GM10266 (cell line): ENCODE measurements around the gene ACIN1.
A peak's percentile ranks its signal among the peaks of the same experiment; 100 is the strongest.

ENCODE experiments used
- DNase-seq: peaks from one replicate; pipeline ENCODE4 v3.0.0; 2012; ENCODE audit errors: extremely low spot score
- TF ChIP-seq, protein P1 (sequence below): IDR thresholded peaks from 2 replicates; pipeline ENCODE4 v1.5.1; 2012; ENCODE audit warnings: mild to moderate bottlenecking, low read depth; ENCODE audit not compliant: control insufficient read depth, insufficient read depth; ENCODE audit errors: missing control alignments

Gene ACIN1

DNA sequence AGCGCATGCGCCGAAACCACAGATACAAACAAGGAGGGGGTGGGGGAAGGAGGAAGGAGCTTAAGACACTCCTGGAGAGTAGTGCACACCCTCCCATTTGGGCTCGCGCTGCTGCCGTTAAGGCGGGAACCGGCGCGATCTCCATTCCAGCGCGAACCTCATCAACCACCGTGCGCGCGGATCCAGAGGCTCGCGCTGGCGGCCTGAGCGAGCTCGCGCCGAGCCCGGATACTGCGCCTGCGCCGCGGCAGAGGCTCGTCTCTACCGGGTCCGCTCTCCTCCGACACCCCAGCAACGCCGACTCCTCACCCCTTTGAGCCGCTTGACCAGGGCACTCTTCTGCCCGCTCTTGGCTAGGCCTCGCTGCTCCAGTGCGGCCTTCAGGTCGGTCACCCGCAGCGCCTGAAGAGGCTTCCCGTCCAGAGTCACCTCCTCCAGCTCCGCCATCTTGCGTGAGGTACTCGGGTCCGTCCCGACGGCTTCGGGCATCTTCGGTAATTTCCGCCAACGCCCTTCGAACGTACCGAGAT, at the start of gene ACIN1:
Gene ACIN1, minus strand, starts transcription at position 471 of the 530 bp plus-strand sequence. Its CDS starts 24 bp downstream, at position 447.
- peak; percentile 75 for DNase-seq
- TF ChIP-seq, protein P1, sequence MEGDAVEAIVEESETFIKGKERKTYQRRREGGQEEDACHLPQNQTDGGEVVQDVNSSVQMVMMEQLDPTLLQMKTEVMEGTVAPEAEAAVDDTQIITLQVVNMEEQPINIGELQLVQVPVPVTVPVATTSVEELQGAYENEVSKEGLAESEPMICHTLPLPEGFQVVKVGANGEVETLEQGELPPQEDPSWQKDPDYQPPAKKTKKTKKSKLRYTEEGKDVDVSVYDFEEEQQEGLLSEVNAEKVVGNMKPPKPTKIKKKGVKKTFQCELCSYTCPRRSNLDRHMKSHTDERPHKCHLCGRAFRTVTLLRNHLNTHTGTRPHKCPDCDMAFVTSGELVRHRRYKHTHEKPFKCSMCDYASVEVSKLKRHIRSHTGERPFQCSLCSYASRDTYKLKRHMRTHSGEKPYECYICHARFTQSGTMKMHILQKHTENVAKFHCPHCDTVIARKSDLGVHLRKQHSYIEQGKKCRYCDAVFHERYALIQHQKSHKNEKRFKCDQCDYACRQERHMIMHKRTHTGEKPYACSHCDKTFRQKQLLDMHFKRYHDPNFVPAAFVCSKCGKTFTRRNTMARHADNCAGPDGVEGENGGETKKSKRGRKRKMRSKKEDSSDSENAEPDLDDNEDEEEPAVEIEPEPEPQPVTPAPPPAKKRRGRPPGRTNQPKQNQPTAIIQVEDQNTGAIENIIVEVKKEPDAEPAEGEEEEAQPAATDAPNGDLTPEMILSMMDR = no peak

- TF ChIP-seq, protein P1 = no peak
- DNase-seq = no peak
These were observed 49.0 kb upstream of the ACIN1 start for GRCh38 chr14:23143911-23144310.

- DNase-seq = no peak
- TF ChIP-seq, protein P1 = no peak
These were observed 47.9 kb upstream of the ACIN1 start for GRCh38 chr14:23142826-23143225.

- DNase-seq = no peak
- TF ChIP-seq, protein P1 = no peak
These were observed 46.9 kb upstream of the ACIN1 start for GRCh38 chr14:23141706-23142444.

GRCh38 chr14:23140371-23140770, 45.4 kb upstream of the ACIN1 start:
- DNase-seq = no peak
- TF ChIP-seq, protein P1 = no peak

- TF ChIP-seq, protein P1 = no peak
These were observed 44.9 kb upstream of the ACIN1 start for GRCh38 chr14:23139874-23140273.

GRCh38 chr14:23137813-23138535, 43.0 kb upstream of the ACIN1 start:
- no peak for DNase-seq
- TF ChIP-seq, protein P1 = no peak

More at GRCh38 chr14:23139874-23140273, 44.9 kb upstream of the ACIN1 start:
- DNase-seq = no peak
